Activated CD8-positive, alpha-beta memory T cell treated with anti-CD3 and anti-CD28 coated beads for 4 hours (primary cell): Measurements from ENCODE around the gene CNTN4.

ENCODE experiments used
- DNase-seq, 2 donors: peaks; one replicate each; pipeline ENCODE4 v3.0.0-alpha.2; 2020; ENCODE audit warnings: low read depth in 2 of 2

Gene CNTN4

GRCh38 chr3:2579206-2579605 is 480.5 kb downstream of the CNTN4 start:
- no peak for DNase-seq

GRCh38 chr3:2583046-2583445 is 484.4 kb downstream of the CNTN4 start:
- DNase-seq: no peak

- DNase-seq: no peak
Observed at GRCh38 chr3:2589336-2589969, 490.8 kb downstream of the CNTN4 start.

GRCh38 chr3:2595486-2595885 is 496.8 kb downstream of the CNTN4 start:
- no peak for DNase-seq

- DNase-seq: no peak
Observed at GRCh38 chr3:2597615-2598014, 498.9 kb downstream of the CNTN4 start.

GRCh38 chr3:2599471-2599870 is 500.8 kb downstream of the CNTN4 start:
- no peak for DNase-seq

GRCh38 chr3:2603692-2604289 is 505.1 kb downstream of the CNTN4 start:
- no peak for DNase-seq

- no peak for DNase-seq
Observed at GRCh38 chr3:2614578-2614977, 515.9 kb downstream of the CNTN4 start.

GRCh38 chr3:2615080-2615479 is 516.4 kb downstream of the CNTN4 start:
- DNase-seq: no peak

- no peak for DNase-seq
Observed at GRCh38 chr3:2623436-2623835, 524.8 kb downstream of the CNTN4 start.

- DNase-seq: no peak
Observed at GRCh38 chr3:2628117-2628516, 529.5 kb downstream of the CNTN4 start.

GRCh38 chr3:2635511-2635910 is 536.8 kb downstream of the CNTN4 start:
- DNase-seq: no peak

- no peak for DNase-seq
Observed at GRCh38 chr3:2643606-2644005, 544.9 kb downstream of the CNTN4 start.

GRCh38 chr3:2645001-2645400 is 546.3 kb downstream of the CNTN4 start:
- DNase-seq: no peak

GRCh38 chr3:2650746-2651145 is 552.1 kb downstream of the CNTN4 start:
- DNase-seq: no peak

- DNase-seq: no peak
Observed at GRCh38 chr3:2652386-2652785, 553.7 kb downstream of the CNTN4 start.

- DNase-seq: no peak
Observed at GRCh38 chr3:2653706-2654105, 555.0 kb downstream of the CNTN4 start.

GRCh38 chr3:2655229-2655701 is 556.6 kb downstream of the CNTN4 start:
- no peak for DNase-seq

- DNase-seq: no peak
Observed at GRCh38 chr3:2656806-2657777, 558.4 kb downstream of the CNTN4 start.

GRCh38 chr3:2657971-2658370 is 559.3 kb downstream of the CNTN4 start:
- DNase-seq: no peak

- no peak for DNase-seq
Observed at GRCh38 chr3:2659896-2660295, 561.2 kb downstream of the CNTN4 start.

GRCh38 chr3:2661078-2661477 is 562.4 kb downstream of the CNTN4 start:
- no peak for DNase-seq

- no peak for DNase-seq
Observed at GRCh38 chr3:2677501-2677900, 578.8 kb downstream of the CNTN4 start.
